Ishikawa (cell line): ENCODE data around the gene ADCY2.

ENCODE experiments used
- CEBPB ChIP-seq: IDR thresholded peaks from 2 replicates; pipeline ENCODE4 v1.6.1; 2012
- CREB1 ChIP-seq: IDR thresholded peaks from 2 replicates; pipeline ENCODE4 v1.6.1; 2012; ENCODE audit warnings: low read depth
- EGR1 ChIP-seq: IDR thresholded peaks from 2 replicates; pipeline ENCODE4 v1.6.1; 2012
- EP300 ChIP-seq: IDR thresholded peaks from 2 replicates; pipeline ENCODE4 v1.6.1; 2012; ENCODE audit warnings: borderline replicate concordance
- FOXM1 ChIP-seq: IDR thresholded peaks from 2 replicates; pipeline ENCODE4 v1.6.1; 2012; ENCODE audit warnings: low read depth, borderline replicate concordance
- NFIC ChIP-seq: IDR thresholded peaks from 2 replicates; pipeline ENCODE4 v1.6.1; 2012
- RAD21 ChIP-seq: IDR thresholded peaks from 2 replicates; pipeline ENCODE4 v1.6.1; 2012; ENCODE audit warnings: low read depth
- TAF1 ChIP-seq: IDR thresholded peaks from 2 replicates; pipeline ENCODE4 v1.6.1; 2012; ENCODE audit warnings: low read depth, mild to moderate bottlenecking
- TCF12 ChIP-seq: IDR thresholded peaks from 2 replicates; pipeline ENCODE4 v1.6.1; 2012; ENCODE audit warnings: low read depth
- TEAD4 ChIP-seq: IDR thresholded peaks from 2 replicates; pipeline ENCODE4 v1.6.1; 2012
- YY1 ChIP-seq: IDR thresholded peaks from 2 replicates; pipeline ENCODE4 v1.6.1; 2012; ENCODE audit warnings: low read depth
- ZBTB7A ChIP-seq: IDR thresholded peaks from 2 replicates; pipeline ENCODE4 v1.6.1; 2012; ENCODE audit warnings: low read depth
- TF ChIP-seq, protein P1 (sequence below): IDR thresholded peaks from 2 replicates; pipeline ENCODE4 v1.6.1; 2012; ENCODE audit warnings: low read depth, mild to moderate bottlenecking
- TF ChIP-seq, protein P2 (sequence below): IDR thresholded peaks from 2 replicates; pipeline ENCODE4 v1.6.1; 2012
- TF ChIP-seq, protein P3 (sequence below): IDR thresholded peaks from 2 replicates; pipeline ENCODE4 v1.6.1; 2012

ADCY2 gene

DNA sequence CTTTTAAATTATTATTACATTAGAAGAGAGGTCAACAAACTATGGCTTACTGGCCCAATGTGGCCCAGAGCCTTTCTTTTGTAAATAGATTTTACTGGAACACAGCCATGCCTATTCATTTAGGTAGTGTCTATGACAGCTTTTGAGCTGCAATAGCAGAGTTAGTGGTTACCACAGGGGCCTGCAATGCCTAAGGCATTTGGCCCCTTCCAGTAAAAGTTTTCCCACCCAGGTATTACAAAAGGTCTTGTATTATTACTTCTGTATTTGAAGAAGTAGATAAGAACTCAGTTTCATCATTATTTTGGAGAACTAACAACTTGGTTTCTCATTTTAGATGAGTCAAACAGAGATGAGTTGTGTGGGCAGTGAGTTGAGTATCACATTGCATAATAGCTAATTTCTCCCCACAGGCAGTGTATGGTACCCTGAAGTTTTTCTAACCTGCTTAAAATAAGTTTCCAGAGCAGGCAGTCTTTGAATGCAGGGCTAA lies 482.5 kb downstream of the ADCY2 start:
- no peak for TF ChIP-seq ZBTB7A
- no peak for TF ChIP-seq CREB1
- no peak for TF ChIP-seq TCF12
- TF ChIP-seq CEBPB, result no peak
- TF ChIP-seq FOXM1, result no peak
- TF ChIP-seq, protein P1, sequence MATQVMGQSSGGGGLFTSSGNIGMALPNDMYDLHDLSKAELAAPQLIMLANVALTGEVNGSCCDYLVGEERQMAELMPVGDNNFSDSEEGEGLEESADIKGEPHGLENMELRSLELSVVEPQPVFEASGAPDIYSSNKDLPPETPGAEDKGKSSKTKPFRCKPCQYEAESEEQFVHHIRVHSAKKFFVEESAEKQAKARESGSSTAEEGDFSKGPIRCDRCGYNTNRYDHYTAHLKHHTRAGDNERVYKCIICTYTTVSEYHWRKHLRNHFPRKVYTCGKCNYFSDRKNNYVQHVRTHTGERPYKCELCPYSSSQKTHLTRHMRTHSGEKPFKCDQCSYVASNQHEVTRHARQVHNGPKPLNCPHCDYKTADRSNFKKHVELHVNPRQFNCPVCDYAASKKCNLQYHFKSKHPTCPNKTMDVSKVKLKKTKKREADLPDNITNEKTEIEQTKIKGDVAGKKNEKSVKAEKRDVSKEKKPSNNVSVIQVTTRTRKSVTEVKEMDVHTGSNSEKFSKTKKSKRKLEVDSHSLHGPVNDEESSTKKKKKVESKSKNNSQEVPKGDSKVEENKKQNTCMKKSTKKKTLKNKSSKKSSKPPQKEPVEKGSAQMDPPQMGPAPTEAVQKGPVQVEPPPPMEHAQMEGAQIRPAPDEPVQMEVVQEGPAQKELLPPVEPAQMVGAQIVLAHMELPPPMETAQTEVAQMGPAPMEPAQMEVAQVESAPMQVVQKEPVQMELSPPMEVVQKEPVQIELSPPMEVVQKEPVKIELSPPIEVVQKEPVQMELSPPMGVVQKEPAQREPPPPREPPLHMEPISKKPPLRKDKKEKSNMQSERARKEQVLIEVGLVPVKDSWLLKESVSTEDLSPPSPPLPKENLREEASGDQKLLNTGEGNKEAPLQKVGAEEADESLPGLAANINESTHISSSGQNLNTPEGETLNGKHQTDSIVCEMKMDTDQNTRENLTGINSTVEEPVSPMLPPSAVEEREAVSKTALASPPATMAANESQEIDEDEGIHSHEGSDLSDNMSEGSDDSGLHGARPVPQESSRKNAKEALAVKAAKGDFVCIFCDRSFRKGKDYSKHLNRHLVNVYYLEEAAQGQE, result no peak
- no peak for TF ChIP-seq TAF1
- TF ChIP-seq EP300, result no peak
- no peak for TF ChIP-seq TEAD4
- no peak for TF ChIP-seq EGR1
- TF ChIP-seq RAD21, result no peak
- TF ChIP-seq, protein P2, sequence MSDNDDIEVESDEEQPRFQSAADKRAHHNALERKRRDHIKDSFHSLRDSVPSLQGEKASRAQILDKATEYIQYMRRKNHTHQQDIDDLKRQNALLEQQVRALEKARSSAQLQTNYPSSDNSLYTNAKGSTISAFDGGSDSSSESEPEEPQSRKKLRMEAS, result no peak
- no peak for TF ChIP-seq NFIC
- TF ChIP-seq, protein P3, sequence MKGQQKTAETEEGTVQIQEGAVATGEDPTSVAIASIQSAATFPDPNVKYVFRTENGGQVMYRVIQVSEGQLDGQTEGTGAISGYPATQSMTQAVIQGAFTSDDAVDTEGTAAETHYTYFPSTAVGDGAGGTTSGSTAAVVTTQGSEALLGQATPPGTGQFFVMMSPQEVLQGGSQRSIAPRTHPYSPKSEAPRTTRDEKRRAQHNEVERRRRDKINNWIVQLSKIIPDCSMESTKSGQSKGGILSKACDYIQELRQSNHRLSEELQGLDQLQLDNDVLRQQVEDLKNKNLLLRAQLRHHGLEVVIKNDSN, result no peak
- no peak for TF ChIP-seq YY1
